Thyroid gland (tissue), 4 donors: ENCODE data around the gene KIAA1549.

Source experiments
- POLR2A ChIP-seq, 2 donors: fragments of 450-650 bp; IDR thresholded peaks; one replicate each; pipeline ENCODE4 v1.6.1; 2017; ENCODE audit warnings: antibody characterized with exemption in 2 of 2, mild to moderate bottlenecking in 2 of 2, moderate library complexity in 1 of 2
- TF ChIP-seq, protein P1 (sequence below), 6 experiments: fragments of 200-600 bp in 3 of 6; fragments of 450-650 bp in 3 of 6; sonication (generic) in 3 of 6; IDR thresholded peaks; one replicate each; pipeline ENCODE4 v1.5.1; 2016 to 2019; ENCODE audit warnings: antibody characterized with exemption in 6 of 6, mild to moderate bottlenecking in 2 of 6, inconsistent platforms in 1 of 6, moderate library complexity in 1 of 6

DNA sequence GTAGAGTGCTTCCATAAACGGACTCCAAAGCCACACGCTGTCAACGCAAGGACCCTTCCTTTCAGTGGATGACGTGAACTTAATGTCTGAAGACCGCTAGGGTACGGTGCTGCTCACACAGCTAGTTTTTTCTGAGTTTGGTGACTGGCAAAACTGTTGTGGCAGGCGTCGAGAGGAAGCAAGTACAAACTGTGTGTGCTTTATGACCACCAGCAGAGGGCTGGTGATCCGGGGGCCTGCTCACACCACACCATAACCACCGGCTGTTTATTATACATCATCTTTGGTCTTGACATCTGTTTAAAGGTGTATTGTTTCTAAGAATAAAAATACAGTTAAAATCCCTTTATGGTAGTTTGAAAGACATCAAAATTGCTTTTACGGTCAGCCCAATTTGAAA, 146.1 kb downstream of the KIAA1549 start:
- TF ChIP-seq, protein P1, sequence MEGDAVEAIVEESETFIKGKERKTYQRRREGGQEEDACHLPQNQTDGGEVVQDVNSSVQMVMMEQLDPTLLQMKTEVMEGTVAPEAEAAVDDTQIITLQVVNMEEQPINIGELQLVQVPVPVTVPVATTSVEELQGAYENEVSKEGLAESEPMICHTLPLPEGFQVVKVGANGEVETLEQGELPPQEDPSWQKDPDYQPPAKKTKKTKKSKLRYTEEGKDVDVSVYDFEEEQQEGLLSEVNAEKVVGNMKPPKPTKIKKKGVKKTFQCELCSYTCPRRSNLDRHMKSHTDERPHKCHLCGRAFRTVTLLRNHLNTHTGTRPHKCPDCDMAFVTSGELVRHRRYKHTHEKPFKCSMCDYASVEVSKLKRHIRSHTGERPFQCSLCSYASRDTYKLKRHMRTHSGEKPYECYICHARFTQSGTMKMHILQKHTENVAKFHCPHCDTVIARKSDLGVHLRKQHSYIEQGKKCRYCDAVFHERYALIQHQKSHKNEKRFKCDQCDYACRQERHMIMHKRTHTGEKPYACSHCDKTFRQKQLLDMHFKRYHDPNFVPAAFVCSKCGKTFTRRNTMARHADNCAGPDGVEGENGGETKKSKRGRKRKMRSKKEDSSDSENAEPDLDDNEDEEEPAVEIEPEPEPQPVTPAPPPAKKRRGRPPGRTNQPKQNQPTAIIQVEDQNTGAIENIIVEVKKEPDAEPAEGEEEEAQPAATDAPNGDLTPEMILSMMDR (IDR thresholded peaks at IDR 0.05): no peak
- TF ChIP-seq POLR2A (IDR thresholded peaks at IDR 0.05): no peak
